Measurements from ENCODE around the gene PIAS4.

DNA sequence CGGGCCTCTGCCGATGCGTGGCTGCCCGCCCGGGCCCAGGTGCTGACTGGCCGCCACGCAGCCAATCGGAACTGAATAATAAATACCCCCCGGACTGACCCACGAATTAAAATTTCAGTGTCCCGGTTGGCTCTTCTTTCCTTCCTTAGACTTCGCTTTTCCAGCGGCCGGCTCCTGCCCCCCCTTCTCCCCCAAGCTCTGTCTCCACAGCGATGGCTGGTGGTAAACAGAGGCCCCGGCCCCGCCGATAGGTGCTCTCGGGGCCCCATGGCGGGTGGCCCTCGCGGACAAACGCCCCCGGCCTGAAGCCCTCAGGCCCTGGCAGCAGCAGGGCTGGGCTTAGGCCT is 56.6 kb downstream of the PIAS4 start:
- TF ChIP-seq HNRNPL (IDR thresholded peaks at IDR 0.05; ENCODE audit: low read depth, low read length): no peak
- TF ChIP-seq, protein P1, sequence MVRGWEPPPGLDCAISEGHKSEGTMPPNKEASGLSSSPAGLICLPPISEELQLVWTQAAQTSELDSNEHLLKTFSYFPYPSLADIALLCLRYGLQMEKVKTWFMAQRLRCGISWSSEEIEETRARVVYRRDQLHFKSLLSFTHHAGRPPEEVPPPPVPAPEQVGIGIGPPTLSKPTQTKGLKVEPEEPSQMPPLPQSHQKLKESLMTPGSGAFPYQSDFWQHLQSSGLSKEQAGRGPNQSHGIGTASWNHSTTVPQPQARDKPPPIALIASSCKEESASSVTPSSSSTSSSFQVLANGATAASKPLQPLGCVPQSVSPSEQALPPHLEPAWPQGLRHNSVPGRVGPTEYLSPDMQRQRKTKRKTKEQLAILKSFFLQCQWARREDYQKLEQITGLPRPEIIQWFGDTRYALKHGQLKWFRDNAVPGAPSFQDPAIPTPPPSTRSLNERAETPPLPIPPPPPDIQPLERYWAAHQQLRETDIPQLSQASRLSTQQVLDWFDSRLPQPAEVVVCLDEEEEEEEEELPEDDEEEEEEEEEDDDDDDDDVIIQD (CRISPR knock-in tag; IDR thresholded peaks at IDR 0.05; ENCODE audit: low read depth): no peak
- no peak for TF ChIP-seq SRSF9 (IDR thresholded peaks at IDR 0.05; ENCODE audit: borderline replicate concordance, insufficient read depth, low read depth, low read length, poor library complexity, severe bottlenecking)
- TF ChIP-seq GTF3A (CRISPR knock-in tag; conservative IDR thresholded peaks at IDR 0.05): no peak
- no peak for TF ChIP-seq RXRA (CRISPR knock-in tag; IDR thresholded peaks at IDR 0.05)

Data from HepG2 (cell line).